Subcutaneous adipose tissue (tissue), 4 donors: ENCODE data around the gene MACROD1. TPM values are rescaled to one million over a fixed set of nuclear protein-coding genes. Genes with fewer than 3 reads are reported as not detected.

Source experiments
- total RNA-seq, 4 donors: library from RNA; depleted of rRNA; stranded (reverse); fragments of >200 nt; gene quantifications; one replicate each; pipeline ENCODE4 v1.1.0, GENCODE V29; 2016
- TF ChIP-seq, protein P1 (sequence below): fragments of 450-650 bp; IDR thresholded peaks from one replicate; pipeline ENCODE4 v1.5.1; 2016; ENCODE audit warnings: low read depth, mild to moderate bottlenecking, control low read depth, antibody characterized with exemption, moderate library complexity

Gene MACROD1
- total RNA-seq, 4 donors from 2014 or later: 8.0 to 24.0 (median 19.8) TPM

DNA sequence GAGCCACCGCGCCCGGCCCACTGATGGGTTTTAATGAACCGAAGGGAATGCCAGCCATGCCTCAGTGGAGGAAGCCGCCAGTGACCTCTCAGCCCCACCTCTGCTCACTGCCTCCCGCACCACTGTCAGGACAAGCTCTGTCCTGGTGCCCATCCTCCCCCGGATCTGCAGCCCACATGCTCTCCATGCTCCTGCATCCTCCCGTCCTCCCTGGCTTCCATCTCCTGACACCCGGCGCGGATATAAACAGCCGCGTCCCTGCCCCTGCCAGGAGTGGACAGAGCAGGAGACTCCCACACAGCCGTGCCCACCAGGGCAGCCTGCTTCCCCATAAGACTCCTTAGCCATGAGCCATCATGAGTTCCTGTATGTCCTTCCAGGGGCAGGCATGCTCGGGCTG lies 26.9 kb downstream of the MACROD1 start:
- TF ChIP-seq, protein P1, sequence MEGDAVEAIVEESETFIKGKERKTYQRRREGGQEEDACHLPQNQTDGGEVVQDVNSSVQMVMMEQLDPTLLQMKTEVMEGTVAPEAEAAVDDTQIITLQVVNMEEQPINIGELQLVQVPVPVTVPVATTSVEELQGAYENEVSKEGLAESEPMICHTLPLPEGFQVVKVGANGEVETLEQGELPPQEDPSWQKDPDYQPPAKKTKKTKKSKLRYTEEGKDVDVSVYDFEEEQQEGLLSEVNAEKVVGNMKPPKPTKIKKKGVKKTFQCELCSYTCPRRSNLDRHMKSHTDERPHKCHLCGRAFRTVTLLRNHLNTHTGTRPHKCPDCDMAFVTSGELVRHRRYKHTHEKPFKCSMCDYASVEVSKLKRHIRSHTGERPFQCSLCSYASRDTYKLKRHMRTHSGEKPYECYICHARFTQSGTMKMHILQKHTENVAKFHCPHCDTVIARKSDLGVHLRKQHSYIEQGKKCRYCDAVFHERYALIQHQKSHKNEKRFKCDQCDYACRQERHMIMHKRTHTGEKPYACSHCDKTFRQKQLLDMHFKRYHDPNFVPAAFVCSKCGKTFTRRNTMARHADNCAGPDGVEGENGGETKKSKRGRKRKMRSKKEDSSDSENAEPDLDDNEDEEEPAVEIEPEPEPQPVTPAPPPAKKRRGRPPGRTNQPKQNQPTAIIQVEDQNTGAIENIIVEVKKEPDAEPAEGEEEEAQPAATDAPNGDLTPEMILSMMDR: no peak

DNA sequence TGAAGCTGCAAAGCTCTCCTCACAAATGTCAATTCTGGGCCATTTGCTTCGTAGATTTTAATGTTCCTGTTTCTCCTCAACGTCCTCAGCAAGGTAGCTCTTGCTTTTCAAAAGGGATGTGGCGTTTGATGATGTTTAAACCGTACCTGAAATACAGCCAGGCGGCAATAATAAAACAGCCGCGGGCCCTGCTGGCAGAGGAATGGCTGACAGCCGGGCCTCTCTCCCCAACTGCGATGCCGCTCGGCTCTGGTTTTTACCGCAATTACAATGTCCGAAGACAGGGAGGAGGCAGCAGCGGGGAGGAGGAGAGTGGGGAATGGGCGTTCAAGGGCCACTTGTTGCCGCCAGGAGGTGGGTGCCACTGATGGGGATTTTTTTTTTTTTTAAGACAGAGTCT lies 27.5 kb downstream of the MACROD1 start:
- TF ChIP-seq, protein P1: no peak

DNA sequence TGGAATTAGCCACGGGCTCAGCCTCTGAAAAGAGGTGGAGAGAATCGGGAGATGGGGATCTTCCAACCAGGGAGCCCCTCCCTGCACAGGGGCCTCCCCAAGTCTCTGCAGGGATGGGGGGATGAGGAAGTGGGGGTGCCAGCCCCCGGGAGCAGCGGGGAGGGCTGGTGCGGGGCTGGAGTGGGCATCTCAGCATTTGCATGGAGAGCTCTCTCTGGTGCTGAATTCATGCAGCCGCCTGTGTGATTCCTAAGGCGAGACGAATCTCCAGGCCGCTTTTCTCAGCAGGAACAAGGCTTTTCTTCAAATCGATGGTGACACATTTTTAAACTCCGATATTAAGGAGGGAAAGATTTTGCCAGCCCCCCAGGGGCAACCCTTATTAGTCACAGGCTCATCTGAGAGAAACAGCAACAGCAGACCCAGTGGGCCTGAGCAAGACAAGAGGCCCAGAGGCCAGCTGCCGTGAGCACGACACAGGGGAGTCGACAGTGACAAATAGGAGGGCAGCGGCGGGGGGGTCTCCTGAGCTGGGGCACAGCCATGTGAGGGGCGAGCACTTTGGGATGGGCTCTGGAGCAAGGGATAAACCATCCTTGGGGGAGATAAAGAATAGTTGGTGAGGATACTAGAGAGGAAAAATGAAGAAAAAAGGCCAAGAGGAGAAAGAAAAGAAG lies 29.0 kb downstream of the MACROD1 start:
- TF ChIP-seq, protein P1: no peak

DNA sequence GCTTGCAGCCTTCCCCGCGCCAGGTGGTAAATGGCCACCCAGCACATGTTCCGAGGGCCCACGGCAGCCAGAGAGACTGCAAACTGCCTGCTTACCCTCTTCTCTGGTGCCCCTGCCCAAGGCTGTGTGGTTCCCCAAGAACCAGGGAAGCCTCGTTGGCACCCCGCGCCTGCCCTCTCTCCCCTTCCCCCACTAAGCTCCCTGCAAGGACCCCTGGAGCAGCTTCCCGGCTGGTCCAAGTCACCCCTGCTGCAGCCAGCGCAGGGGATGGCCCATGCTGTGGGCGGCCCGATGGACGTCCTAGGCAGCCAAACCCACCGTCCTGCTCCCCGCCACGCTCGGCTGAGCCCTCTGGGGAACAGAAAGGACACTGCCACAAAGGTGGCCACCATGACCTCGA lies 30.2 kb downstream of the MACROD1 start:
- TF ChIP-seq, protein P1: no peak

DNA sequence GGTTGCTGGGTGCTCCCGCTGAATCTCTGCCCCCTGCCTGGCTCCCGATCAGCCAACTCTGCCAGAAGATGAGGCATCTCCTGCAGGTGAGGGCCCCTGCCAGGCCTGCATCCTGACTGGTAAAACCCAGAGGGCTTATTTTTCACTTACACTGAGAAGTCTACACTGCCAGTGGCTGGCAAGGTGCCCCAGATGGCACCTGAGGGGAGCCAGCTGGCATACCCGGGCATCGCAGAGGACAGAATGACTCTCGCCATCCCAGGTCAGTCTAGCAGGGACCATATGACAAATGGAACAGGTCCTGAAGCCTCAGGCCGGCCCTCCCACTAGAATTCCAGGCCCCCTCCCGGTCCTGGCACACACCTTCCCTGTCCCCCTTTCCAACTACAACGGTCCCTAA lies 30.9 kb downstream of the MACROD1 start:
- TF ChIP-seq, protein P1: no peak

DNA sequence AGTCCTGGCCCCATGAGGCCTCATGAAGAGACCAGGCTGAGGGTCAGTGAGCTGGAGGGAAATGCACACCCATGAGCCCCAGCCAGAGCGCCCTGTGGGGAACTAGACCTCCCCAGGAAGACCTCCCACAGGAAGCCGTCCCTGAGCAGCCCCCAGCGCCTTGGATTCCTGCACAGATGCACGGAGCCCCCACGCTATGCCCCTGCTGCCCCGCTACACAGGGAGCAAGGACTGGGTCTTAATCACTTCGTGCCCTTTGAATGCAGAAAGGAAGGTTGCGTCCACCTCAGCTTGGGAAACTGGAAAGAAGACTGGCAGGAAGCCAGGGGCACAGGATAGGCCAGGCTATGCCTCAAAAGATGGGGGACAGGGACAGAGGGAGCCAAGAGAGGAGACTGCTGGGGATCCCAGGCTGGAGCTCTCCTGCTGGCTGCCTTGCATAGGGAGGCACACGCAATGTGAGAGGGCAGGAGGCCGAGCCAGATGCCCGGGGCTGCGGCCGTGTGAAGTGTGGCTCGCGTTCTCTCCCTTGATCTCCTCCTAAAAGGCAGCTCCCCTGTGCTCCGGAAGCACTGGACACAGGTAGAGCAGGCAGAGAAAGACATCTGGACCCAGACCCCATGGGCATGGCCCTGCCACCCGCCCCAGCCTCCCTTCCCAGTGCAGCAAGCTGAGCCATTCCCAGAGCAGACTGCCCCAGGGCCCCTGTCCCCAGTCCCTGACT lies 32.8 kb downstream of the MACROD1 start:
- TF ChIP-seq, protein P1: no peak

DNA sequence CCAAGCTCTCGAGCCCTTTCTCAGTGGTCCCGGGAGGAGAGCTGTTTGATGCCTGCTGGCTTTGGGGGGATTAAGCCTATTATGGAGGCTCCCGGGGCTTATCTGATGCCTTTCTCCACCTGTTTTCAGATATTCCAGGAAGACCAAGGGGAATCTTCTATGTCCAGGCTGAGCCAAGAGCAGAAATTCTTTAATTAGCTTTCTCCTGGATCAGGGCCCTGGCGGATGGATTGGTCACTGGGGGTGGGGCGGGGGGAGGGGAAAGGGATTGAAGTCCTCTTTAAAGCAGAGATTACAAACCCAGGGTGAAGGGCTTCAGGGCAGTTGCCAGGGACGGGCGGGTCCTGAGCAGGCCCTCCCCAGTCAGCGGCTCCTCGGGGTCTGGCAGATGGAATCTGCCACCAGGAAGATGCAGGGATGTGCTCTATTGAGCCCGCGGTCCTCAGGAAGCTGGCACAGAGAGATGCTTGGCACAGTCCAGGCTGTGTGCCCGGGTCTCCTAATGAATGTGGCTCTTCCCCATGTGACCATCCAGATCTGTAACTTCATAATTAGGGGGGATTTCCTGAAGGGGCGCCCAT lies 33.6 kb downstream of the MACROD1 start:
- TF ChIP-seq, protein P1: no peak
